NCI-H1105 (cell line): ENCODE data around the gene DRC1.
"Not testable (repeated sequence)": the region's sequence is repeated elsewhere in the genome, so short reads cannot be mapped to it uniquely, and the experiment has no call there.

Experiments
- DNase-seq: peaks from one replicate; lab custom pipeline; 2025; lab: John Stamatoyannopoulos, UW

The DRC1 gene

DNA sequence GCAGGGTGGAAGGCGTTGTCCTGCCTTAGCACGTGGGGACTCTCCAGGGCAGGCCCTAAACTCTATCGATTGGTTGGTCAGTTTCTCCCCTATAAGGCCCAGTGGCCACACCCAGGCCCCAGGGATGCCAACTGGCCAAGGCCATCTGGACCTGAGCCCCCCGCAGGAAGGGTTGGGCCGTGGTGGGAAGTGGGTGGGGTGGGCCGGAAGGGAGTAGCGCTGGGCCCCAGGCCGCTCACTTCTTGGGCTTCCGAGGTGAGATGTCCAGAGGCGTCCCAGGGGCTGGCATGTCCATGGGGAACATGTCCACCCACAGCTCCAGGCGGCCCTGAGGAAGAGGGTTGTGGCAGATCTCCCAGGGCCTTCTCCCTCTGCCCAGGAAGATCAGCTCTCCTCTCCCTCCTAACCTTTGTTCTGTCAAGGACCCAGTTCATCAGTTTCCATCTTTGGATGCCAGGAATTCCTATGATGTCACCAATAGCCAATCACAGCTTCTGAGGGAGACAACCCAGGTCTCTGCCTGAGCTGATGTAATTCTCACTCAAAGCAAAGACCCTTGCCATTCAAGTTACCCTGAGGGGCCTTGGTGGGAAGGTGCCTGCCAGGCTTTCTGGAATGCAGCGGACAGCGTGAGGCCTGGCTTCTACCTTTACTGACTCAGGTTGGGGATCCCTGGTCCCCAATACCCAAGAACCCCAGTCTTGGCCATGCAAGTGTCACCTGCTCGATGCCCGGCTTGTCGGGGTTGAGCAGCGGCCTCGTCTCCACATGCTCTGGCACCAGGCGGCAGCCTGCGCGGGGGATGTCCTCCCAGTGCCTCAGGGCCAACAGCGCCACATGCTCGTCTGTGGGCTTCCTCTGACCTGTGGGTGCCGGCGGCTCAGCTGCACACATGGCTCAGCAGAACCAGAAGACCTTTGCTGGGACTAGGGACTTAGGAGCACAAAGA is 61.8 kb downstream of the DRC1 start:
- DNase-seq, result no peak

- DNase-seq, result no peak
Measured at GRCh38 chr2:26464390-26465265, 62.9 kb downstream of the DRC1 start.

DNA sequence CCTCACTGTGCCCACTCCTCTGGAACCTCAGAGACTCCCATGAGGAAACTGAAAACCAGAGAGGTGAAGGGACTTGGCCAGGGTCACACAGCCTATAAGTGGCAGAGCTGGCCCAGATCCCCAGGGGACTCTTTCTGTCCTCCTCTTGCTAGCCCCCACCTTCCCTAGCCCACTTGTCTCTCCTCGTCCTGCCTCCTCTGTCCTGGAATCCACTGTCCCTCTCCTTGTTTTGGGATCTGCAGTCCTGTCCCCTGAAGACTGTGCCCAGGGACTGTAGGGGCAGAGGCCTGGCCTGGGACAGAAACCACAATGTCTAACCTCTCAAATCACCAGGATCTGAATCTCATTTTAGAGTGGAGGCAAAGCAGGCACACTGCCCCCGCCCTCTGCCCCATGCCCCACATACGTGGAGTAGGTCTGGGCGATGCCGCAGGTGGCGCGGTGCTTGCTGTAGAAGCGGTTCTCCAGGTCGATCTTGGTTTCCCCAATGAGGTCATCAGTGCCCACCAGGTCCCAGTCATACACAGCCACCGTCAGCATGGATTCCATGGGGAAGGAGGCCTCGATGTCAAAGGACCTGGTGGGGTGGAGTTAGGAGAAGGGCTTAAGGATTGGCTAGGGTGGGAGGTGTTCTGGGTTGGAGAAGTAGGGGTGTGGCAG is 63.7 kb downstream of the DRC1 start:
- no peak for DNase-seq

- no peak for DNase-seq
Measured at GRCh38 chr2:26465981-26466471, 64.3 kb downstream of the DRC1 start.

DNA sequence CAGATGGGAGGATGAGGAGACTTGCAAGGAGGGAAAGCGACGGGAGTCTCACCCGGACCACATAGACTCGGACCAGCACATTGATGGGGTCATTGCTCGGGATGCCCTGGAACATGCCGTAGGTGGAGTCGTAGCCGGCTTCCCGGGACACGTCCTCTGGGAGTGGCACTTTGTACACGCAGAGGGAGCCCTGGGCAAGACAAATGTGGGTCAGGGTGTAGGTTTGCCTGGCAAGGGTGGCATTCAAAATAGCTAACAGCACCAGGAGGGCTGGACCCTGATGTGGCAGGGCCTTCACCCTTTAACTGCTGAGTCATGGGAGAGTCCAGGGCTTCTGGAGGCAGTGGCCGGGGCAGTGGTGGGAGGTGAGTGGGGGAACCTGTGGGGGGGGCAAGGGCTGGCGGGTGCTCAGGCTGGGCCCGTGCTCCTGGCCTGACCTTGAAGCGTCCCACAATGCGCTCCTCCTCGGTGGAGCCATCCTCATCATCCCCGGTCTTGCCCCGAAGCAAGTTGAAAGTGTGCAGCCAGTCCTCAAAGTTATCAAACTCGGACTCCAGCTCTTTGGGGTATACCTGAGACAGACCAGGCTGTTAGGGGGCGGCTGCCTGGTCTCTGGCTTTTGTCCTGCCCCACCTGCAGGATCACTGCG is 65.1 kb downstream of the DRC1 start:
- no peak for DNase-seq

- DNase-seq, result not testable (repeated sequence)
Measured at GRCh38 chr2:26468544-26468943, 66.8 kb downstream of the DRC1 start.

DNA sequence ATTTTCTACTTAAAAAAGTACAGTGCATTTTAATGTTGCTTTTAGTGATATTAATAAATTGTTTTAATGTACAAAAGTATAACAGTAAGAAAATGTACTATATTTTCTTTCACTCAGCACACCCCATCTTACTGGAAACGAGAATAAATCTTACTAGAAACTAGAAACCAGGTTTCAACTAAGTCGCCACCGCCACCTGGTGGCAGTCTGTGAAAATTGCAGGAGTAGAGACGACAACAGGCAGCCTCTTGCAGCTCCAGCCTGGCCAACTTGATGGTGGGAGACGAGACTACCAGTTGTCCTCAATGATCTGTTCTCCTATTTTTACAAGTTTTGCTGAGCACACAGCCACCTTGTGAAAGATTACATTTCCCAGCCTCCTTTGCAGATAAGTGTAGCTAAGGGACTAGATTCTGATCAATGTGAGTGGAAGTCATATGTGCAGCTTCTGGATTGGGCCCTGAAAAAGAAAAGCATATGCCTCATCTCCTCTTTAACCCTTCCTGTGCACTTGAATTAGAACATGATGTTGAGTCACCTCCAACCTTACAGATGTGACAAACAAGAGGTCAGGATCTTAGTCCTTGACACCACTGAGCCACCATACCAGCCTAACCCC is 67.5 kb downstream of the DRC1 start:
- DNase-seq, result no peak

GRCh38 chr2:26469955-26470354 is 68.2 kb downstream of the DRC1 start:
- no peak for DNase-seq

DNA sequence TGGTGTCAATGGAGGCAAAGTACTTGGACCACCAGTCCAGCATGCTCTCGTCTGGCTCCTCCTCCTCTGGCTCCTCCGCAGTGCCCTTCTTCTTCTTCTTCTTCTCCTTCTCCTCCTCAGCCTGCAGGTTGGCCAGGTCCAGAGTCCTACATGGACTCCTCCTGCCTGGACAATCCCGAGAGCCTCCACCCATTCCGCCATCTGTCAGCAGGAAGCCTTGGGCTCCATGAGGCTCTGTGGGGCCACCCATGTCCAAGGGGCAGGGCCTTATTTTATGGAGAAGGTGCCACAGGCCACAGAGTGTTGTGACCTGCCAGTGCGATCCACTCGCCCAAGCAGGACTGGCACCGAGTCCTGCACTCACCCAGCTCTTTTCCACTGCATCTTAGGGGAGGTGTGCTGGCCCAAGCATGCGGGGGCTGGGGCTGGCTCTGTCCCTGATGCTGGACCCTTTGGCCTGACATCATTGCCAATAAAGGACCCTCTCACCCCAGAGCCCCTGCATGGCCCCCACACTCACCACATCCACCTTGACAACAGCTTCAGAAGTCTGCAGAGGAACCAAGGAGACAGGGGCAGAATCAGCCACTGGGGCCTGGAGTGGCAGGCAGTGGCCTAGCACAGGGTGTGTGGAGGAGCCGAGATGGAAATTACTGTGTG is 69.0 kb downstream of the DRC1 start:
- no peak for DNase-seq

DNA sequence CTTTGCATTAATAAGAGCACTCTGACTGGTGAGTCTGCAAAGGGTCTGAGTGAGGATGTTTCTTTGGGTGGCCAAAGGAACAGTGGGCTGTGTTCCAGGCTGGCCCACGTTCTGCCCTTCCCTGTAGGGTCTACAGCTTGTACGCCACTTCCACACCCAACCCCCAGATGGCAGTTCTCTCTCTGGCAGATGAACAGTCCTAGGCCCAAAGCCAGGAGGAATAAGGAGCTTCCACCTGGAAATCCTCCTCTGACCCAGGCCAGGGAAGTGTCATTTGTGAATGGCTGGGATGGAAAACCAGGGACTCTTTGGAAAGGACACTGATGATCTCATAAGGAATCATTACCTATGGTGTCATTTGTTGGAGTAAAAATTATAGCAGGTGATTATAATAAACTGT is 69.6 kb downstream of the DRC1 start:
- no peak for DNase-seq

DNA sequence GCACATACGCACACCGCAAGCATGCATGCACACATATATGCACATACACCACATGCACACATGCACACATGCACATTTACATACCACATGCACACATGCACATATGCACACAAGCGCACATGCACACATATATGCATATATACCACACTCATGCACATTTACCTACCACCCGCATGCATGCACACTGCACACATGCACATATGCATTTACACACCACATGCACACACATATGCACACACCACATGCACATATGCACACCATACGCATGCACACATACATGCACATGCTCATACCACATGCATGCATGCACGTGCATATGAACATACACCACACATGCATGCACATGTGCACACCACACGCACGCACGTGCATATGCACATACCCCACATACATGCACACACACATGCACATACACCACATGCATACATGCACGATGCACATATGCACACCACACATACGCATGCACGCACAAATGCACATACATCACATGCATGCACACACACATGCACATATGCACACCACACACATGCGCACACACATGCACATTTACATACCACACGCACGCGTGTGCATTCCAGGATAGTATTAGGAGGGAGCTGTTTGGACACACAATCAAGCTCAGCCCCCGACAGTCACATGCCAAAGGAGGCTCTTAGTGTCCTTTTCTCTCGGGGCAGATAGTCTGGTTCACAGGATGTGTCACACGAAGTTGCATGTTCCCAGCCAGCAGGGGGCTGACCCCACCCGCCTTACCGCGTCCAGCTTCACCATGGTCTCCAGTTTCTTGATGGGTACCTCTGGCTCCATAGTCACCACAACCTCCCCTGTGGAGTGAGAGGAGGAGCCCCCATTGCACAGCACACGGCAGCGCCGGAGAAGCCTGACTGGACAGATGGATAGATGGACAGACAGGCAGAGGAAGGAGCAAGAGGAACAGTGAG is 70.3 kb downstream of the DRC1 start:
- DNase-seq, result no peak

DNA sequence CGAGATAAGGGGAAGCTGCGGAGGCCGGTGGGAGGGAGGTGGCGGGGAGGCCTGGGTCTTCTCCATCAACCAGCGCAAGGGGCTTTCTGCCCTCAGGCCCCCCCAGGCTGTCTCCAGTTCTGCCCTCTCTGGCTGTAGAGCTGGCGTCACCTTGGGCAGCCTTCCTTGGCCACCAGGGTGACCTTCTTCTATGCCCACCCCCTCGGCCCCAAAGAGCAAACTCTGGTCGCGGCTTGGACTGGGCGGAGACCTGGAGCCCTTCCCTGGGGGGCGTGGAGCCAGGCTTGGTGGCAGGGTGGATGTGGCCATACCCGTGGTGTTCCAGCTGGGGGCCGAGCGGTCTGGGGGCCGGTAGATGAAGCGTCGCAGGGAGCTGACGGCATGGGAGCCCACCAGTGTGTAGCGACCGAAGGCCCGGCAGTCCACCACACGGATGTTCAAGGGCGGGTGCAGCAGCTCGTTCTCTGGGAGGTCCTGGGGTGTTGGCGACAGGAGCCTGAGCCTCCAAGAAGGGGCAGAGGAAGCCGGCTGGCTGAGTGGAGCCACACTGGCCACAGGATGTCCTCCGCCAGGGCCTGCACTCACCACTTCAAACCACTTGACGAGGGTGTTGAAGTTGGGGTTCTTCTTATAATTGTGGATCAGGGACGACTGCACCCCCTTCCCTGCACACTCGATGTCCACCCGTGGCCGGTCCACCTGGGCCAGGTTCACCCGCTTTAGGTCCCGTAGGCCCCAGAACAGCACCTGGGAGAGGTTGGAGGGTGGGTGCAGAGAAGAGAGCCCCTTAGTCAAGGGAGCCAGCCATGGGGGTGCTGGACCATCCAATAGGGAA is 71.3 kb downstream of the DRC1 start:
- no peak for DNase-seq

- DNase-seq, result no peak
Measured at GRCh38 chr2:26473796-26474195, 72.1 kb downstream of the DRC1 start.

DNA sequence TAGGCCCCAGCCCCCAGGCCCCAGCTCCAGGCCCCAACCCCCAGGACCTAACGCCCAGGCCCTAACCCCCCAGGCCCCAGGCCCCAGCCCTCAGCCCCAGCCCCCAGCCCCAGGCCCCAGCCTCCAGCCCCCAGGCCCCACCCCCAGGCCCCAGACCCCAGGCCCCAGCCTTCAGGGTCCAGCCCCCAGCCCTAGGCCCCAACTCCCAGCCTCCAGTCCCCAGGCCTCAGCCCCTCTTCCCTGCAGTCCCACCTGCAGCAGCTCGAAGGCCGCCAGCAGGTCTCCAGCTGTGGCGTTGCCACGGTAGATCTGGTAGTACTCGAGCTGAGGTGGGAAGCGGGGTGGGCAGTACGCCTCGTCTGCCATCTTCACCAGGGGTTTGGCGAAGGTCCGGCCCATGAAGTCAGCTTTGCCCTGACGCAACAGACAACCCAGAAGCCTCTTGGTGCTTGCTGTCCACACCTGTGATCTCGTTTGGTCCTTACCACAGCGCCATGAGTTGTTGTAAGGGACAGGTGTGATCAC is 72.6 kb downstream of the DRC1 start:
- no peak for DNase-seq

GRCh38 chr2:26475037-26475436 is 73.3 kb downstream of the DRC1 start:
- no peak for DNase-seq

- no peak for DNase-seq
Measured at GRCh38 chr2:26475832-26476501, 74.2 kb downstream of the DRC1 start.

DNA sequence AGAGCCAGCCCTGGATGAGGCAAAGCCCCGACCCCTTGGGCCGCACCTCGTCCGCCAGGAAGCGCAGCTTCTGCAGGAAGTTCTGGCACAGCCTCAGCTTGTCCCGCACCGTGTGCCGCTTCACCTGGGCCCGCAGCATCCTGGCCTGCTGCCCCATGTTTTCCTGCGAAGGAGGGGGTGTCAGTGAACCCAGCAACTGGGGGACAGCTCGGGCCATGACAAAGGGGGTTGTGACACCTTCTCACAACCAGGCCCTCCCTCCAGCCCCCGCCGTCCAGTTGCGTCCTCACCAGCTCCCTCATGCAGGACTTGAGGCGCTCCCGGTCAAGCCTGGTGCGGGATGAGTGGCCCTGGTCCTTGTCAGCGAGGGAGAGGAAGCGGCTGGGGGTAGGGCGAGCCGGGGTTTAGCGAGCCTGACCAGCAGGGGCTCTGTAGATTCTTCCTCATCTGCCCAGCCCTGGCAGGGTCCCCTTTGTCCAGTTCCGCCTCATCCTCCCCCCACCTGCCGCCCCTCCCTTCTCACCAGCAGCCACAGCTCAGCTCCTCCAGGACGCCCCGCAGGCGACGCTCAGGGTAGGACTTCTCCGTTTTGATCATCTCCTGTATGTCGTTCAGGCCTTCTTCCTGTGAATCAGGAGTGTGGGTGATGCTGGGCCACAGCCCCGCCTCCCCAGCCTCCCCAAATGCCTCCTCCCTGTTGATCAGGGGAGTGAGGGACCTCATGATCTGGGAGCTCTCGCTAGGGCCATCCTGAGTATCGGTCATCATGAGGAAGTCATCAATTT is 75.6 kb downstream of the DRC1 start:
- DNase-seq, result no peak
